ENCODE data around the gene PDLIM4.

- TF ChIP-seq POLR2A (IDR thresholded peaks at IDR 0.05) (no peak), EP300 (IDR thresholded peaks at IDR 0.05) (no peak)
- TF ChIP-seq, protein P1, sequence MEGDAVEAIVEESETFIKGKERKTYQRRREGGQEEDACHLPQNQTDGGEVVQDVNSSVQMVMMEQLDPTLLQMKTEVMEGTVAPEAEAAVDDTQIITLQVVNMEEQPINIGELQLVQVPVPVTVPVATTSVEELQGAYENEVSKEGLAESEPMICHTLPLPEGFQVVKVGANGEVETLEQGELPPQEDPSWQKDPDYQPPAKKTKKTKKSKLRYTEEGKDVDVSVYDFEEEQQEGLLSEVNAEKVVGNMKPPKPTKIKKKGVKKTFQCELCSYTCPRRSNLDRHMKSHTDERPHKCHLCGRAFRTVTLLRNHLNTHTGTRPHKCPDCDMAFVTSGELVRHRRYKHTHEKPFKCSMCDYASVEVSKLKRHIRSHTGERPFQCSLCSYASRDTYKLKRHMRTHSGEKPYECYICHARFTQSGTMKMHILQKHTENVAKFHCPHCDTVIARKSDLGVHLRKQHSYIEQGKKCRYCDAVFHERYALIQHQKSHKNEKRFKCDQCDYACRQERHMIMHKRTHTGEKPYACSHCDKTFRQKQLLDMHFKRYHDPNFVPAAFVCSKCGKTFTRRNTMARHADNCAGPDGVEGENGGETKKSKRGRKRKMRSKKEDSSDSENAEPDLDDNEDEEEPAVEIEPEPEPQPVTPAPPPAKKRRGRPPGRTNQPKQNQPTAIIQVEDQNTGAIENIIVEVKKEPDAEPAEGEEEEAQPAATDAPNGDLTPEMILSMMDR (IDR thresholded peaks at IDR 0.05) = no peak
Measured at GRCh38 chr5:132277256-132277655, 19.8 kb downstream of the PDLIM4 start.

All from ovary (tissue), 3 donors.